WTC11 (cell line): ENCODE data around the gene CARD6. TPM values are rescaled to one million over a fixed set of nuclear protein-coding genes. Genes with fewer than 3 reads are reported as not detected.
A peak's percentile ranks its signal among the peaks of the same experiment; 100 is the strongest.

Experiments
- ATAC-seq: fragments of 200-7000 bp; cut with Tn5 transposase; 2 replicates; pipeline ENCODE4 v1.10.0; 2021; ENCODE audit warnings: mild to moderate bottlenecking, moderate library complexity
- CTCF ChIA-PET: fragments of 300-600 bp; sonication (Branson Sonifier 250); formaldehyde crosslinking; loops from one replicate; lab custom pipeline; 2021; ENCODE audit warnings: antibody characterized with exemption; lab: Charles Lee
- POLR2A ChIA-PET: fragments of 350-600 bp; sonication (Branson Sonifier 250); formaldehyde crosslinking; loops from one replicate; lab custom pipeline; 2021; ENCODE audit warnings: antibody characterized with exemption; lab: Charles Lee
- DNase-seq: peaks from one replicate; pipeline ENCODE4 v3.0.0; 2021; ENCODE audit warnings: low spot score
- H3K27ac Mint-ChIP-seq: 2 replicates; pipeline ENCODE4 v1.8.0; 2021; ENCODE audit warnings: mixed read lengths
- H3K27me3 Mint-ChIP-seq: 2 replicates; pipeline ENCODE4 v1.8.0; 2021; ENCODE audit warnings: low read depth, mild to moderate bottlenecking, moderate library complexity, mixed read lengths
- H3K36me3 Mint-ChIP-seq: 2 replicates; pipeline ENCODE4 v1.8.0; 2021; ENCODE audit warnings: mixed read lengths
- H3K4me1 Mint-ChIP-seq: 2 replicates; pipeline ENCODE4 v1.8.0; 2022; ENCODE audit warnings: mixed read lengths
- H3K4me3 Mint-ChIP-seq: 2 replicates; pipeline ENCODE4 v1.8.0; 2021; ENCODE audit warnings: mild to moderate bottlenecking, moderate library complexity, mixed read lengths
- H3K9me3 Mint-ChIP-seq: 2 replicates; pipeline ENCODE4 v1.8.0; 2021; ENCODE audit warnings: mixed read lengths
- ATF6 ChIP-seq: sonication (generic); formaldehyde crosslinking; IDR thresholded peaks from 2 replicates; pipeline ENCODE4 v1.8.1; 2023; ENCODE audit warnings: mild to moderate bottlenecking, missing genetic modification reagents
- CREM ChIP-seq: sonication (generic); formaldehyde crosslinking; IDR thresholded peaks from 2 replicates; pipeline ENCODE4 v1.8.1; 2022; ENCODE audit warnings: mild to moderate bottlenecking, missing genetic modification reagents, moderate library complexity
- HMGA2 ChIP-seq: fragments of 250-450 bp; sonication (Bioruptor Pico); IDR thresholded peaks from 2 replicates; pipeline ENCODE4 v1.4.0; 2021; ENCODE audit warnings: mild to moderate bottlenecking, moderate library complexity
- JAZF1 ChIP-seq: fragments of 250-450 bp; sonication (Bioruptor Pico); IDR thresholded peaks from 2 replicates; pipeline ENCODE4 v1.9.0; 2021; ENCODE audit warnings: moderate library complexity, mild to moderate bottlenecking, inconsistent platforms
- MXD4 ChIP-seq: fragments of 250-450 bp; sonication (Bioruptor Pico); IDR thresholded peaks from 2 replicates; pipeline ENCODE4 v1.8.0; 2021; ENCODE audit warnings: mild to moderate bottlenecking, moderate library complexity, borderline replicate concordance
- OVOL2 ChIP-seq: fragments of 250-450 bp; sonication (Bioruptor Pico); IDR thresholded peaks from 2 replicates; pipeline ENCODE4 v1.9.0; 2021; ENCODE audit warnings: mild to moderate bottlenecking, borderline replicate concordance
- SP1 ChIP-seq: sonication (generic); formaldehyde crosslinking; conservative IDR thresholded peaks from 2 replicates; pipeline ENCODE4 v1.8.1; 2022; ENCODE audit warnings: missing genetic modification reagents
- USF2 ChIP-seq: sonication (generic); formaldehyde crosslinking; IDR thresholded peaks from 2 replicates; pipeline ENCODE4 v1.8.1; 2023; ENCODE audit warnings: mild to moderate bottlenecking, missing genetic modification reagents, moderate library complexity
- ZBTB21 ChIP-seq: sonication (generic); formaldehyde crosslinking; IDR thresholded peaks from 2 replicates; pipeline ENCODE4 v1.8.1; 2023; ENCODE audit warnings: mild to moderate bottlenecking, missing genetic modification reagents, borderline replicate concordance
- ZNF263 ChIP-seq: sonication (generic); formaldehyde crosslinking; IDR thresholded peaks from 2 replicates; pipeline ENCODE4 v1.8.1; 2022; ENCODE audit warnings: low read depth, mild to moderate bottlenecking, moderate library complexity, missing genetic modification reagents
- ZNF281 ChIP-seq: sonication (generic); formaldehyde crosslinking; IDR thresholded peaks from 2 replicates; pipeline ENCODE4 v1.8.0; 2023; ENCODE audit warnings: mild to moderate bottlenecking, missing genetic modification reagents
- ZNF396 ChIP-seq: fragments of 250-450 bp; sonication (Bioruptor Pico); IDR thresholded peaks from 2 replicates; pipeline ENCODE4 v1.8.0; 2021; ENCODE audit warnings: mild to moderate bottlenecking, moderate library complexity, borderline replicate concordance
- ZNF423 ChIP-seq: fragments of 250-450 bp; sonication (Bioruptor Pico); IDR thresholded peaks from 2 replicates; pipeline ENCODE4 v2.1.2; 2022; ENCODE audit warnings: mild to moderate bottlenecking, moderate library complexity
- total RNA-seq: library from RNA; stranded (reverse); gene quantifications from 3 replicates; pipeline ENCODE4 v1.2.3, GENCODE V29; 2021
- TF ChIP-seq, protein P1 (sequence below): sonication (generic); formaldehyde crosslinking; IDR thresholded peaks from 2 replicates; pipeline ENCODE4 v1.8.0; 2022; ENCODE audit warnings: mild to moderate bottlenecking, missing genetic modification reagents
- TF ChIP-seq, protein P2 (sequence below): sonication (generic); formaldehyde crosslinking; IDR thresholded peaks from 2 replicates; pipeline ENCODE4 v1.8.0; 2022; ENCODE audit warnings: mild to moderate bottlenecking, missing genetic modification reagents

The CARD6 gene
- total RNA-seq, 1 experiment from 2014 or later = 0.24 TPM

DNA sequence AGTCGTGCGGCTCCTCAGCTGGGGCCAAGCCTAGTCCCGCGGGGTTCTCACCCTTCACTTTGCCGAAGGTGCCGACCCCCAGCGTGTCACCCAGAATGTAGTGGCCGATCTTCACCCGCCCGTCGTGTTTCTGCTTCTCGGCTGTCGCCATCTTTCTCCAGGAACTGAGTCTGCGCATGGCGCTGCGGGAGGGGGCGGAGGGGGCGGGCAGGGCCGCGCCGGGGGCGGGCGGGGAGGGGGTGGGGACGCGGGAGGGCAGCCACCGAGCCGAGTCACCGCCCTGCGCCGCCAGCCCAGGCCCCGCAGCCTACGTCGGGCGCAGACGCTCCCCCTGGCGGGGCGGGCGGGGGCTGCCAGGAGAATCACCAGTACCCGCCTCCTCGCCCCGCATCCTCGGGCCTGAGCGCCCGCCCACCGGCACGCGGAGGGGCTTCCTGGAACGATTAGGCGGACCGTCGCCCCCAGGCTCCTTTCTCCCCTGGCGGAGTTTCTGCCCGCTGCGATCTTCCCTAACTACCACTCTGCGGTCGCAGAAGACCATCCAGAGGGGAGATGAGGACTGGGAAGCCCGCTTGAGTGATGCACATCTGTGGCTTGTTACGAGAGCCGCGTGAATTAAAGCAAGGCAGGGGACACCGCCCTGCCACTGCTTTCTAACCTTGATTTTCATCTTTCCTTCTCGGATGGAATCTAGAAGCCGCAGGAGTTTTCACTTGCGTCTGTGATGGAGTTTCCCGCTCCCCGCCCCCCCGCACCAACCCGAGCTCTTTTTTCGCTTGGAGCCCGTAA lies 43.0 kb upstream of the CARD6 start, which contains the start of gene PRKAA1 (continued):
- TF ChIP-seq ATF6 (CRISPR knock-in tag) = no peak
- TF ChIP-seq SP1 (CRISPR knock-in tag) = peak; percentile 59
- TF ChIP-seq MXD4 (CRISPR knock-in tag) = no peak
- TF ChIP-seq ZNF281 (CRISPR knock-in tag) = no peak
- no peak for TF ChIP-seq ZNF423 (CRISPR knock-in tag)
- TF ChIP-seq OVOL2 (CRISPR knock-in tag) = no peak
- no peak for TF ChIP-seq USF2
- TF ChIP-seq HMGA2 (CRISPR knock-in tag) = no peak
- TF ChIP-seq ZBTB21 (CRISPR knock-in tag) = no peak
- TF ChIP-seq, protein P1, sequence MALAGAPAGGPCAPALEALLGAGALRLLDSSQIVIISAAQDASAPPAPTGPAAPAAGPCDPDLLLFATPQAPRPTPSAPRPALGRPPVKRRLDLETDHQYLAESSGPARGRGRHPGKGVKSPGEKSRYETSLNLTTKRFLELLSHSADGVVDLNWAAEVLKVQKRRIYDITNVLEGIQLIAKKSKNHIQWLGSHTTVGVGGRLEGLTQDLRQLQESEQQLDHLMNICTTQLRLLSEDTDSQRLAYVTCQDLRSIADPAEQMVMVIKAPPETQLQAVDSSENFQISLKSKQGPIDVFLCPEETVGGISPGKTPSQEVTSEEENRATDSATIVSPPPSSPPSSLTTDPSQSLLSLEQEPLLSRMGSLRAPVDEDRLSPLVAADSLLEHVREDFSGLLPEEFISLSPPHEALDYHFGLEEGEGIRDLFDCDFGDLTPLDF (CRISPR knock-in tag) = 0 out of 2 replicates have a peak, but pooled peaks have one; percentile 22
- no peak; the same call in 1 of the 2 replicates for TF ChIP-seq CREM
- TF ChIP-seq JAZF1 (CRISPR knock-in tag) = no peak
- TF ChIP-seq ZNF263 (CRISPR knock-in tag) = no peak
- TF ChIP-seq, protein P2, sequence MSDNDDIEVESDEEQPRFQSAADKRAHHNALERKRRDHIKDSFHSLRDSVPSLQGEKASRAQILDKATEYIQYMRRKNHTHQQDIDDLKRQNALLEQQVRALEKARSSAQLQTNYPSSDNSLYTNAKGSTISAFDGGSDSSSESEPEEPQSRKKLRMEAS (CRISPR knock-in tag) = peak; percentile 74

DNA sequence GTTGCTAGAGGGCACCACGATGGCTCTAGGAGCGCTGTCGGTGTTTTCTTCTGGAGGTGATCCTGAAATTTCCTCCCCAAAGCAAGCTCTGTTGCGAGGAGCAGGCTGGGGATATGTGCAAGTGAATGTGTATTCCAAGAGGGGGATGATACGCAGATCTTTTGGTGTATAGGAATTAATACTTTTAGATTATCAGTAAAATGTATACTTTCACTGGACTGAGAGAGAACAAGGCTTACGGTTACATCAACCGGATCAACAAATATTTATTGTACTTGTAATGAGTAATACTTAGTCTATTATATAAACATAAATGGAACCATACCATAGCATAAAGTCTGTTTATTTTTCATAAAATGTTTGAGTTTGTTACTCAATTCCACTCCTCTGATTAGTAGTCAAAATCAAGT lies 42.4 kb upstream of the CARD6 start:
- Mint-ChIP-seq H3K4me3 (peak overlapping the region; percentile 82), H3K36me3 (peaks cover 7% of the 10 kb centered on the region), H3K27me3 (no peaks in the 10 kb centered on the region; the same call in 1 of the 2 replicates), H3K4me1 (peaks cover 43% of the 10 kb centered on the region), H3K27ac (peak overlapping the region; percentile 95), H3K9me3 (no peaks in the 10 kb centered on the region)
- no peak for DNase-seq
- CTCF ChIA-PET = interaction anchor here (0.6 to 2.0 kb wide), 11 partner anchors 8 to 720 kb away, joined by 3 to 13 read pairs (median 4); no protein-coding TSS in a partner anchor
- ATAC-seq = peak; percentile 9
- POLR2A ChIA-PET = interaction anchor here (0.6 to 2.0 kb wide), 7 partner anchors 9 to 41 kb away, joined by 3 to 16 read pairs (median 5); no protein-coding TSS in a partner anchor
- TF ChIP-seq ZNF396 (no peak), ATF6 (CRISPR knock-in tag) (no peak), USF2 (no peak)
- TF ChIP-seq, all 79 proteins: peak for 0
